Activated CD8-positive, alpha-beta T cell treated with anti-CD3 and anti-CD28 coated beads for 36 hours (primary cell): ENCODE measurements around the gene PGBD1. TPM values are rescaled to one million over a fixed set of nuclear protein-coding genes. Genes with fewer than 3 reads are reported as not detected.

Source experiments
- ATAC-seq: fragments of 200-7000 bp; cut with Tn5 transposase; one replicate; pipeline ENCODE4 v1.10.0; 2021; ENCODE audit warnings: mild to moderate bottlenecking, moderate library complexity
- CTCF ChIA-PET: fragments of 350-600 bp; sonication (Branson Sonifier 250); formaldehyde crosslinking; loops from one replicate; lab custom pipeline; 2021; ENCODE audit warnings: antibody characterized with exemption; lab: Charles Lee
- POLR2A ChIA-PET: fragments of 350-600 bp; sonication (Branson Sonifier 250); formaldehyde crosslinking; loops from one replicate; lab custom pipeline; 2021; ENCODE audit warnings: antibody characterized with exemption; lab: Charles Lee
- DNase-seq: peaks from one replicate; pipeline ENCODE4 v3.0.0-alpha.2; 2020
- H3K27ac Mint-ChIP-seq: one replicate; pipeline ENCODE4 v1.8.0; 2021; ENCODE audit warnings: mild to moderate bottlenecking, mixed read lengths
- H3K27me3 Mint-ChIP-seq: one replicate; pipeline ENCODE4 v1.8.0; 2021; ENCODE audit warnings: mixed read lengths
- H3K36me3 Mint-ChIP-seq: one replicate; pipeline ENCODE4 v1.8.0; 2021; ENCODE audit warnings: low read depth, mixed read lengths
- H3K4me1 Mint-ChIP-seq: one replicate; pipeline ENCODE4 v1.8.0; 2021; ENCODE audit warnings: low read depth, mixed read lengths
- H3K4me3 Mint-ChIP-seq: one replicate; pipeline ENCODE4 v1.8.0; 2021; ENCODE audit warnings: mild to moderate bottlenecking, moderate library complexity, mixed read lengths
- H3K9me3 Mint-ChIP-seq: one replicate; pipeline ENCODE4 v1.8.0; 2021; ENCODE audit warnings: mixed read lengths
- intact Hi-C: fragments of 100-400 bp; cut with micrococcal nuclease; formaldehyde crosslinking; loops from one replicate; pipeline ENCODE4 v1.10.0; 2022
- total RNA-seq, 2 experiments: library from RNA; stranded (reverse); gene quantifications; one replicate each; pipeline ENCODE4 v1.2.3, GENCODE V29; 2021
- TF ChIP-seq, protein P1 (sequence below): fragments of 200-600 bp; IDR thresholded peaks from one replicate; pipeline ENCODE4 v1.8.0; 2022; ENCODE audit warnings: antibody characterized with exemption, mild to moderate bottlenecking

Gene PGBD1
- total RNA-seq, 2 experiments from 2014 or later, result 2.2 to 2.4 TPM

DNA sequence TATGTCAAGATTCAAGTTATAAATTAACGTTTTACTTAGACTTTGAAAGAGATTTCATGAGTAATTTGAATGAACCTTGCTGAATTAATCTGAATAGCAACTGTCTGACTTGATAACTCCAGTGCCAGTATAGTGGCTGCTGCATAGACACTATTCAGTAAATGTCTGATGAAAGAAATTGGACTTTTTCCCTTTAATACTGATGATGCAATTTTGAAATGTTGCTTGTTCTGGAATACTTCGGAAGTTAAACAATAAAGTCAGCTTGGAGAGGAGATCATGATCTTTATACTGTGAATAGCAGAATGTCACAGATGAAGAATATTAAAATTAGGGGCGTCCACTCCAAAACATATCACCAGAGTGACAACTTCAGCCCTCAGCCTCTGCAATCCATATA, 3.6 kb upstream of the PGBD1 start:
- H3K4me3 Mint-ChIP-seq, result no peak overlapping the region
- intact Hi-C loops, result no loop called here
- ATAC-seq, result no peak
- H3K9me3 Mint-ChIP-seq, result no peaks in the 10 kb centered on the region
- CTCF ChIA-PET, result interaction anchor here (0.8 kb wide), 1 partner anchor 78 kb away, joined by 4 read pairs; no protein-coding TSS in a partner anchor
- peaks cover 19% of the 10 kb centered on the region for H3K4me1 Mint-ChIP-seq
- H3K36me3 Mint-ChIP-seq, result peaks cover 29% of the 10 kb centered on the region
- no peak for DNase-seq
- TF ChIP-seq, protein P1, sequence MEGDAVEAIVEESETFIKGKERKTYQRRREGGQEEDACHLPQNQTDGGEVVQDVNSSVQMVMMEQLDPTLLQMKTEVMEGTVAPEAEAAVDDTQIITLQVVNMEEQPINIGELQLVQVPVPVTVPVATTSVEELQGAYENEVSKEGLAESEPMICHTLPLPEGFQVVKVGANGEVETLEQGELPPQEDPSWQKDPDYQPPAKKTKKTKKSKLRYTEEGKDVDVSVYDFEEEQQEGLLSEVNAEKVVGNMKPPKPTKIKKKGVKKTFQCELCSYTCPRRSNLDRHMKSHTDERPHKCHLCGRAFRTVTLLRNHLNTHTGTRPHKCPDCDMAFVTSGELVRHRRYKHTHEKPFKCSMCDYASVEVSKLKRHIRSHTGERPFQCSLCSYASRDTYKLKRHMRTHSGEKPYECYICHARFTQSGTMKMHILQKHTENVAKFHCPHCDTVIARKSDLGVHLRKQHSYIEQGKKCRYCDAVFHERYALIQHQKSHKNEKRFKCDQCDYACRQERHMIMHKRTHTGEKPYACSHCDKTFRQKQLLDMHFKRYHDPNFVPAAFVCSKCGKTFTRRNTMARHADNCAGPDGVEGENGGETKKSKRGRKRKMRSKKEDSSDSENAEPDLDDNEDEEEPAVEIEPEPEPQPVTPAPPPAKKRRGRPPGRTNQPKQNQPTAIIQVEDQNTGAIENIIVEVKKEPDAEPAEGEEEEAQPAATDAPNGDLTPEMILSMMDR, result no peak
- POLR2A ChIA-PET, result interaction anchor here (1.1 kb wide), 1 partner anchor 24 kb away, joined by 3 read pairs; no protein-coding TSS in a partner anchor
- H3K27me3 Mint-ChIP-seq, result peaks cover 7% of the 10 kb centered on the region
- H3K27ac Mint-ChIP-seq, result no peak overlapping the region

DNA sequence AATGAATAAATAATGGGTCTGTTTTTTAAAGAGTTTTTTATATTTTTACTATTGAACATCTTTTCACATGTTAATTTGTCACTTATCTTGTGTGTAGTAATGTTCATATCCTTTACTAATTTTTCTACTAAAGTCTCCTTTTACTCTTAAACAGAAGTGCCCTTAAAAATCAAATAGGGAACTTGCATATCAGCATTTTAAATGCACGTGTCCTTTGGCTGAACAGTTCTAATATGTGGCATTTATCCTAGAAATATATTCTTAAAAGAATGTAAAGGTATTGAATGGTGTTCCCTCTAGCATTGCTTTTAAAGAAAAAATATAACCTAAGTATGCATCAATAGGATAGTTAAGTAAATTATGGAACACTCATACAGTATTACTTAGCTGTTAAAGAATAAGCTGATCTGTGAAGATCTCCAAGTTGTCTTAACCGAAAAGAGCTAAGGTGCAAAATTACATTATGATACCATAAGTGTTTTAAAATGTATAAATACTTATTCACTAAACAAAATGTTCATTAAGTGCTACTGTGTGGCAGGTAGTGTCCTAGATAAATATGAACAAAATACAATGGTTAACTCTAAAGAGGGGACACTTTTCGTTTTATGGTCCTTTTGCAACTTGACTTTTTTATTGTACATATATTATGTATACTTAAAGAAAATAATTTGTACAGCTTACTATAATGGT, 631 bp upstream of the PGBD1 start:
- no peak overlapping the region for H3K27ac Mint-ChIP-seq
- peaks cover 13% of the 10 kb centered on the region for H3K4me1 Mint-ChIP-seq
- ChIA-PET CTCF (interaction anchor here (1.0 to 1.8 kb wide), 4 partner anchors 13 to 76 kb away, joined by 3 to 4 read pairs (median 3); partner anchors contain the start of gene ZSCAN26), POLR2A (no interaction called here)
- H3K9me3 Mint-ChIP-seq, result no peaks in the 10 kb centered on the region
- peaks cover 18% of the 10 kb centered on the region for H3K36me3 Mint-ChIP-seq
- TF ChIP-seq, protein P1, result no peak
- intact Hi-C loops, result no loop called here
- ATAC-seq (no peak), DNase-seq (no peak)
- H3K27me3 Mint-ChIP-seq, result peaks cover 10% of the 10 kb centered on the region
- peak overlapping the region; percentile 83 for H3K4me3 Mint-ChIP-seq

DNA sequence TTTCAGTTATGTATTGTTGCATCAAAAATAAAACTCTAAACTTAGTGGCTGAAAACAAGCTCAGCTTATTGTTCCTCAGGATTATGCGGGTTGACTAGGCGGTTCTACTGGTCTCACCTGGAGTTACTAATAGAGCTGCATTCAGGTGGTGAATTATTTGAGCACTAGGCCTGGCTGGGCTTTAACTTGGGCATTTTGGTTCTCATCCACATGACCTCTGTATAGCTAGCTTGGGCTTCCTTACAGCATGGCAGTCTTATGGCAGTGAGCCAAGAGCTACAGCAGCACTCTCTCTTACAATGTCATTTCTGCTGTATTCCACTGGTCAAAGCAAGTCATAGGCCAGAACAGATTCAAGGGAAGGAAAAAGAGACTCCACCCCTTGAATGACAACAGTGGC, 1.6 kb downstream of the PGBD1 start:
- peaks cover 10% of the 10 kb centered on the region for H3K36me3 Mint-ChIP-seq
- ChIA-PET POLR2A (interaction anchor here (1.3 kb wide), 1 partner anchor 16 kb away, joined by 3 read pairs; the partner anchor contains the start of gene ZSCAN26), CTCF (interaction anchor here (0.9 to 2.1 kb wide), 3 partner anchors 11 to 73 kb away, joined by 3 to 7 read pairs (median 3); no protein-coding TSS in a partner anchor)
- TF ChIP-seq, protein P1, result no peak
- DNase-seq (peak; percentile 13), ATAC-seq (no peak)
- H3K9me3 Mint-ChIP-seq, result no peaks in the 10 kb centered on the region
- intact Hi-C loops, result no loop called here
- peaks cover 13% of the 10 kb centered on the region for H3K4me1 Mint-ChIP-seq
- no peak overlapping the region for H3K27ac Mint-ChIP-seq
- peaks cover 10% of the 10 kb centered on the region for H3K27me3 Mint-ChIP-seq
- no peak overlapping the region for H3K4me3 Mint-ChIP-seq

DNA sequence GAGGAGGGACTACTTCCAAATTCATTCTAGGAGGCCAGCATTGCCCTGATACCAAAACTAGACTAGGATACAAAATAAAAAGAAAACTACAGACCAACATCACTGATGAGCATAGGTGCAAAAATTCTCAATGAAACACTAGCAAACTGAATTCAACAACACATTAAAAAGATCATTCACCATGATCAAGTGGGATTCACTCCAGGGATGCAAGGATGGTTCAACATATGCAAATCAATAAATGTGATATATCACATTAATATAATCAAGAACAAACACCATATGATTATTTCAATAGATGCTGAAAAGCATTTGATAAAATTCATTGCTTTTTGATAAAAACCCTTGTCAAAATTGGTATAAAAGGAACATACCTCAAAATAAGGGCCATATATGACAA, 10.2 kb downstream of the PGBD1 start:
- Mint-ChIP-seq H3K9me3 (no peaks in the 10 kb centered on the region), H3K27me3 (no peaks in the 10 kb centered on the region), H3K36me3 (peaks cover 6% of the 10 kb centered on the region), H3K4me1 (no peaks in the 10 kb centered on the region), H3K4me3 (no peak overlapping the region), H3K27ac (no peak overlapping the region)
- CTCF ChIA-PET, result no interaction called here
- ATAC-seq (no peak), DNase-seq (no peak)
- POLR2A ChIA-PET, result no interaction called here
- intact Hi-C loops, result no loop called here
- TF ChIP-seq, protein P1, result no peak

DNA sequence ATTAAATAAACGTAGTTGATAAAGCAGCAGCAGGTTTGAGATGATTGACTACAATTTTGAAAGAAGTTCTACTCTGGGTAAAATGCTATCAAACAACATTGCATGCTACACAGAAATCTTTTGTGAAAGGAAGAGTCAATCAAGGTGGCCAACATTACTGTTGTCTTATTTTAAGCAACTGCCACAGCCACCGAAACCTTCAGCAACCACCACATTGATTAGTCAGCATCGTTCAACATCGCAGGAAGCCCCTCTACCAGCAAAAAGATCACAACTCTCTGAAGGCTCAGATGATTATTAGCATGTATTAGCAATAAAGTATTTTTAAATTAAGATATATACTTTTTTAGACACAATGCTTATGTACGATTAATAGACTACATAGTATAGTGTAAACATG, 14.0 kb downstream of the PGBD1 start:
- CTCF ChIA-PET, result no interaction called here
- TF ChIP-seq, protein P1, result no peak
- DNase-seq, result no peak
- H3K9me3 Mint-ChIP-seq, result no peaks in the 10 kb centered on the region
- no peaks in the 10 kb centered on the region for H3K4me1 Mint-ChIP-seq
- intact Hi-C loops, result no loop called here
- H3K4me3 Mint-ChIP-seq, result no peak overlapping the region
- H3K27ac Mint-ChIP-seq, result no peak overlapping the region
- ATAC-seq, result no peak
- H3K27me3 Mint-ChIP-seq, result no peaks in the 10 kb centered on the region
- POLR2A ChIA-PET, result no interaction called here
- peaks cover 5% of the 10 kb centered on the region for H3K36me3 Mint-ChIP-seq
